Stimulated activated CD4-positive, alpha-beta T cell treated with anti-CD3 and anti-CD28 coated beads, Interleukin-15, amount 100 ng/mL, for 48 hours (primary cell): Measurements from ENCODE around the gene P2RX4.
"Not testable (repeated sequence)": the region's sequence is repeated elsewhere in the genome, so short reads cannot be mapped to it uniquely, and the experiment has no call there.

ENCODE experiments used
- DNase-seq, 2 donors: peaks; one replicate each; pipeline ENCODE4 v3.0.0-alpha.2; 2020; ENCODE audit warnings: low read depth in 2 of 2

The P2RX4 gene

GRCh38 chr12:121274036-121274763, 64.3 kb downstream of the P2RX4 start:
- no peak for DNase-seq

DNA sequence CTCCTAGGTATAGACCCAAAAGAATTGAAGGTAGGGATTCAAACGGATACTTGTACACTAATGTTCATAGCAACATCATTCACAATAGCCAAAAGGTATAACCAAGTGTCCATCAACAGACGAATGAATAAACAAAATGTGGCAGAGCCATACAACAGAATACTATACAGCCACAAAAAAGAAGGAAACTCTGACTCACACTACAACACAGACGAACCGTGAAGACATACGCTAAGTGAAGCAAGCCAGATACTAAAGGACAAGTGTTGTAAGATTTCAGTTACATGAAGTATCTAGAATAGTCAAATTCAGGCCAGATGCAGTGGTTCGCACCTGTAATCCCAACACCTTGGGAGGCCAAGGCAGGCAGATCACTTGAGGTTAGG, 67.4 kb downstream of the P2RX4 start:
- DNase-seq, result no peak

DNA sequence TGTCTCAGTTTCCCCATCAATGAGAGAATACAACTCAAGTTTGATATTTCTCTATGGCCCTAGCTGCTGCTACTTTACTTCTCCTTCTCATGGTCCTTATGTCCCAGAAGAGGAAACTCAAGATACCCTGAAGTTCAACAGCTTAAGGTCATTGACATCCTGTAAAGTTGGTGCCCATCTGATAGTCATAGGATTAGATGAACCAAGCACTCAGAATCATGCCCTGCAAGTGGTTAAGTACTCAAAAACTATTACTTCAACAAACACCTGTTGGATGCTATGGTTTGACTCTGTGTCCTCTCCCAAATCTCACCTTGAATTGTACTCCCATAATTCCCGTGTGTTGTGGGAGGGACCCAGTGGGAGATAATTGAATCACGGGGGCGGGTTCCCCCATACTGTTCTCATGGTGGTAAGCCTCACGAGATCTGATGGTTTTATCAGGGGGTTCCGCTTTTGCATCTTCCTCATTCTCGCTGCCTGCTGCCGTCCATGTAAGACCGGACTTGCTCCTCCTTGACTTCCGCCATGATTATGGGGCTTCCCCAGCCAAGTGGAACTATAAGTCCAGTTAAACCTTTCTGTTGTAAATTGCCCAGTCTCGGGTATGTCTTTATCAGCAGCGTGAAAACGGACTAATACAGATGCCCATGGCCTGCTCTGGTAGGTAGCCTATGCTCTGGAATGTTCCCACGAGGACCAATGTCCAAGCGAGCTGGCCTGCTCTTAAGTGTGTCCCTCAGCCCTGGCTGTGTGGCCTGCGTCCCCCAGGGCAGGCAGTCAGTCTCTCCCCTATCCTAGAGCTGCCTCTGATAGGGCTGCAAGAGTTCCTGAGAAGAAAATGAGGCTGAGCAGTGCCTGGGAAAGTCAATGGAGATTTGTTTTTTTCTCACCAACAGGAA, 68.5 kb downstream of the P2RX4 start:
- DNase-seq, result no peak

DNA sequence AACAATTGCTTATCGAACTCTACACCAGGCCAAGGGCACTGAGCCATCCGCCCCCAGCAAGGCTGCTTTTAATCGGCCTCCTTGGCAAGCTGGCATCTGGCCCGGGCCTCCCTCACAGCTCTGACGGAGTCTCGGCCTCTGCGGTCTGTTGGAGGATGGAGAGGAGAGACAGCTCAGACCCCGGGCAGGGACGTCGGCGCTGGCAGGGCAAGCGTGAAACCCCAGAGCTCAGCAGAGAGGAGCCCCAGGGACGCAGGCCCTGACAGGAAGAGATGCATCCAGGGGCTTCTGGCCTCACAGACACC, 69.1 kb downstream of the P2RX4 start:
- DNase-seq, result no peak

DNA sequence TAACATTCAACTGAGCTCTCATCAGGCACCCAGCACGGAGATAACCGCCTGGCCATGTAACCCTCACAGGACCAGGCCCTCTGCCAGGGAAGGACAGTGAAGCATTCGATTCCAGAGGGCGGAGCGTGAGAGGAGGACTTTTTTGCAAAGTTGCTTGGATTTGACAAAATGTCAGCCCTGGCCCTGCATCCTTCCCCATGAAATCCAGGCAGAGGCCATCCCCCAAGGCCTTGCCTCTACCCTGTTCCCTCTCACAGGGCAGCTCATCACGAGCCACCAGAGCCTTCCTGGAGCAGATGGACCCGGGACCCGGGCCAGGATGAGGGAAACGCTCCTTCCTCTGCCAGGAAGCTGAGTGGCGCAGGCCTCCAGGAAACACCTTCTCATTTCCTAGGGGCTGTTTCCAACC, 69.6 kb downstream of the P2RX4 start:
- no peak for DNase-seq

DNA sequence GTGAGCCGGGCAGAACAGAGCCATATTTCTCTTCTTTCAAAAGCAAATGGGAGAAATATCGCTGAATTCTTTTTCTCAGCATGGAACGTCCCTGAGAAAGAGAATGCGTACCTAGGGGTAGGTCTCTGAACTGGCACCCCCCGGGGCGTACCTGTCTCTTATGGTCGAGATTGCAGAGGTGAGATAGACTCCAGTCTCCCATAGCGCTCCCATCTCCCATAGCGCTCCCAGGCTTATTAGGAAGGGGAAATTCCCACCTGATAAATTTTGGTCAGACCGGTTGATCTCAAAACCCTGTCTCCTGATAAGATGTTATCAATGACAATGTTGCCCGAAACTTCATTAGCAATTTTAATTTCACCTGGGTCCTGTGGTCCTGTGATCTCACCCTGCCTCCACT, 70.6 kb downstream of the P2RX4 start:
- DNase-seq, result not testable (repeated sequence)

- not testable (repeated sequence) for DNase-seq
Measured at GRCh38 chr12:121281116-121281515, 71.2 kb downstream of the P2RX4 start.

GRCh38 chr12:121282072-121282742, 72.3 kb downstream of the P2RX4 start:
- DNase-seq, result no peak

GRCh38 chr12:121282910-121283309, 73.0 kb downstream of the P2RX4 start:
- DNase-seq, result not testable (repeated sequence)

GRCh38 chr12:121283388-121283787, 73.5 kb downstream of the P2RX4 start:
- DNase-seq, result no peak
